Suprapubic skin (tissue), 4 donors: ENCODE results near the gene PTPN1. TPM values are rescaled to one million over a fixed set of nuclear protein-coding genes. Genes with fewer than 3 reads are reported as not detected.
A peak's percentile ranks its signal among the peaks of the same experiment; 100 is the strongest.

ENCODE experiments used
- DNase-seq, 2 donors: peaks; one replicate each; pipeline ENCODE4 v3.0.0-alpha.2; 2019; ENCODE audit warnings: low spot score in 2 of 2
- H3K27ac ChIP-seq: fragments of 200-600 bp; sonication (generic); one replicate; pipeline ENCODE4 v1.5.1; 2019
- H3K27me3 ChIP-seq: fragments of 200-600 bp; sonication (generic); one replicate; pipeline ENCODE4 v1.5.1; 2019
- H3K36me3 ChIP-seq: fragments of 200-600 bp; sonication (generic); one replicate; pipeline ENCODE4 v1.5.1; 2019
- H3K4me1 ChIP-seq: fragments of 200-600 bp; sonication (generic); one replicate; pipeline ENCODE4 v1.5.1; 2019
- H3K4me3 ChIP-seq: fragments of 200-600 bp; sonication (generic); one replicate; pipeline ENCODE4 v1.5.1; 2019; ENCODE audit warnings: mild to moderate bottlenecking
- H3K9me3 ChIP-seq: fragments of 200-600 bp; sonication (generic); one replicate; pipeline ENCODE4 v1.5.1; 2019
- EP300 ChIP-seq: sonication (generic); formaldehyde crosslinking; IDR thresholded peaks from one replicate; pipeline ENCODE4 v1.6.1; 2017; ENCODE audit warnings: antibody characterized with exemption
- POLR2A ChIP-seq, 2 donors: fragments of 450-650 bp; IDR thresholded peaks; one replicate each; pipeline ENCODE4 v1.6.1; 2017; ENCODE audit warnings: antibody characterized with exemption in 2 of 2, mild to moderate bottlenecking in 2 of 2, moderate library complexity in 2 of 2
- POLR2AphosphoS5 ChIP-seq, 3 donors: sonication (generic); formaldehyde crosslinking; IDR thresholded peaks; one replicate each; pipeline ENCODE4 v1.6.1; 2017; ENCODE audit warnings: antibody characterized with exemption in 3 of 3
- WGBS: methylation state at CpG from one replicate; pipeline ENCODE4 v1.1.5; 2018; 5-methylcytosine and 5-hydroxymethylcytosine counted together
- total RNA-seq, 4 donors: library from RNA; depleted of rRNA; stranded (reverse); fragments of >200 nt; gene quantifications; one replicate each; pipeline ENCODE4 v1.1.0, GENCODE V29; 2016
- TF ChIP-seq, protein P1 (sequence below), 2 donors: fragments of 200-600 bp in 1 of 2; fragments of 450-650 bp in 1 of 2; sonication (generic) in 1 of 2; IDR thresholded peaks; one replicate each; pipeline ENCODE4 v1.5.1; 2016 to 2019; ENCODE audit warnings: antibody characterized with exemption in 2 of 2, mild to moderate bottlenecking in 1 of 2, moderate library complexity in 1 of 2

The PTPN1 gene
- total RNA-seq, 4 donors from 2014 or later, result 33.4 to 40.9 (median 36.2) TPM

DNA sequence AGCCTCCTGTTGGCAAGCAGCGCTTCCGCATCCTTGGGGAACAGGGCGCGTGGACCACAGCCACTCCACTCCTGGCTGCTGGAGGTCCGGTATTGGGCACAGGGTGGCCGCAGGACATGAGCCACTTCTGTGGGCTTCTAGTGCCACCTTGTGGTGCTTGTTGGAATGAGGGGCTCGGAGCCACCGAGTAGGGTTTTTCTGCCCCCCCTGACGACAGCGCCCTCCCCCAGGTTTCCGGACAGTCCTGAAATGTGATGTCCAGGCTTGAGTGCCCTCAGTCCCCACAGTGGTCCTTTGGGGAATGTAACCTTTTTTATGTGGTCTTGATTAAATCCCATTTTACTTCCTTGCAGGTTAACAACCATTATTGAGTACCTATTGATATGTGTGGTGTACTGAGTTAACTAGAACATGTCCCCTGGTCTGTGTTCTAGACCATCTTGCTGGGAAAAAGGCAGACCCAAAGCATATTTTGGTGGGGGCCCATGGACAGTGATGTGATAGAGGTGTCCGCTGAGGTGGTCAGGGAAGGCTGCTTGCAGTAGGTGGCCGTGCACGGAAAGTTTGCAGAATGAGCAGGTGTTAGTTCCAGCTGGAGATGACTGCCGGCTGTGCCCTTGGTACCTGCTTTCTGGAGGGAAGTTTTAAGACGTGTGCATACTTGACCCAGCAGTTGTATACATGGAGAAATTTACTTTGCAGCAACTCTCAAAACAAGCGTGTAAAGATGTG, 70.0 kb downstream of the PTPN1 start:
- 59% methylated on average over 8 of the region's 17 CpGs for WGBS
- H3K4me3 ChIP-seq, result no peak overlapping the region
- H3K36me3 ChIP-seq, result peaks cover 77% of the 10 kb centered on the region
- H3K4me1 ChIP-seq, result peaks cover 11% of the 10 kb centered on the region
- no peak for TF ChIP-seq POLR2A (IDR thresholded peaks at IDR 0.05)
- TF ChIP-seq, protein P1, sequence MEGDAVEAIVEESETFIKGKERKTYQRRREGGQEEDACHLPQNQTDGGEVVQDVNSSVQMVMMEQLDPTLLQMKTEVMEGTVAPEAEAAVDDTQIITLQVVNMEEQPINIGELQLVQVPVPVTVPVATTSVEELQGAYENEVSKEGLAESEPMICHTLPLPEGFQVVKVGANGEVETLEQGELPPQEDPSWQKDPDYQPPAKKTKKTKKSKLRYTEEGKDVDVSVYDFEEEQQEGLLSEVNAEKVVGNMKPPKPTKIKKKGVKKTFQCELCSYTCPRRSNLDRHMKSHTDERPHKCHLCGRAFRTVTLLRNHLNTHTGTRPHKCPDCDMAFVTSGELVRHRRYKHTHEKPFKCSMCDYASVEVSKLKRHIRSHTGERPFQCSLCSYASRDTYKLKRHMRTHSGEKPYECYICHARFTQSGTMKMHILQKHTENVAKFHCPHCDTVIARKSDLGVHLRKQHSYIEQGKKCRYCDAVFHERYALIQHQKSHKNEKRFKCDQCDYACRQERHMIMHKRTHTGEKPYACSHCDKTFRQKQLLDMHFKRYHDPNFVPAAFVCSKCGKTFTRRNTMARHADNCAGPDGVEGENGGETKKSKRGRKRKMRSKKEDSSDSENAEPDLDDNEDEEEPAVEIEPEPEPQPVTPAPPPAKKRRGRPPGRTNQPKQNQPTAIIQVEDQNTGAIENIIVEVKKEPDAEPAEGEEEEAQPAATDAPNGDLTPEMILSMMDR (IDR thresholded peaks at IDR 0.05), result peak; percentile 64 to 77
- H3K27ac ChIP-seq, result no peak overlapping the region
- DNase-seq, result peak in 1 of 2 donors; percentile 72
- H3K27me3 ChIP-seq, result no peaks in the 10 kb centered on the region
- H3K9me3 ChIP-seq, result no peaks in the 10 kb centered on the region

- no peaks in the 10 kb centered on the region for H3K9me3 ChIP-seq
- DNase-seq, result no peak
- peaks cover 6% of the 10 kb centered on the region for H3K4me1 ChIP-seq
- no peak overlapping the region for H3K27ac ChIP-seq
- H3K27me3 ChIP-seq, result no peaks in the 10 kb centered on the region
- peaks cover 80% of the 10 kb centered on the region for H3K36me3 ChIP-seq
- no peak for TF ChIP-seq POLR2A (IDR thresholded peaks at IDR 0.05)
- TF ChIP-seq POLR2AphosphoS5 (IDR thresholded peaks at IDR 0.05), result no peak
- no peak for TF ChIP-seq EP300
- TF ChIP-seq, protein P1 (IDR thresholded peaks at IDR 0.05), result no peak
- WGBS, result 90% methylated on average over 19 of the region's 21 CpGs
- no peak overlapping the region for H3K4me3 ChIP-seq
Observed at GRCh38 chr20:50580842-50581544, 70.8 kb downstream of the PTPN1 start.

DNA sequence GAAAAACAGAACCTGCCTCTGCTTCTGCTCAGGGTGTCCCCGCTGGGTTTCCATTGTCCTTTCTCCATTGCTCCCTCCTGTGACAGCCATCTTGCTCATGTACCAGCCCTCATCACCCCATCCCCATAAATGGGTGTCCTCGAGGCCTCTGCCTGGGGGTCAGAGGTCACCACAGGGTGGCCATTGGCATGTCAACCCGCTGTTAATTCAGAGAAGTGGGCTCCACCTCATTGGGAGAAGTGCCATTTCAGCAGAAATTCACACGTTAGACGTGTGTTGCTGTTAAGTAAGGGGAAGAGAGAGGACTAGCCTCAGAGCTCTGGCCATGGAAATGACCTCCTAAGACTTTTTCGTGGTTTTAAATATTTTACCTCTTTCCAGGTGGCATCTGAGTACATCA, 71.9 kb downstream of the PTPN1 start:
- peaks cover 9% of the 10 kb centered on the region for H3K4me1 ChIP-seq
- no peak for DNase-seq
- H3K4me3 ChIP-seq, result no peak overlapping the region
- H3K27me3 ChIP-seq, result no peaks in the 10 kb centered on the region
- no peaks in the 10 kb centered on the region for H3K9me3 ChIP-seq
- peaks cover 89% of the 10 kb centered on the region for H3K36me3 ChIP-seq
- no peak overlapping the region for H3K27ac ChIP-seq
- WGBS, result 72% methylated on average over 6 of the region's 6 CpGs
- TF ChIP-seq POLR2A (IDR thresholded peaks at IDR 0.05), result no peak

DNA sequence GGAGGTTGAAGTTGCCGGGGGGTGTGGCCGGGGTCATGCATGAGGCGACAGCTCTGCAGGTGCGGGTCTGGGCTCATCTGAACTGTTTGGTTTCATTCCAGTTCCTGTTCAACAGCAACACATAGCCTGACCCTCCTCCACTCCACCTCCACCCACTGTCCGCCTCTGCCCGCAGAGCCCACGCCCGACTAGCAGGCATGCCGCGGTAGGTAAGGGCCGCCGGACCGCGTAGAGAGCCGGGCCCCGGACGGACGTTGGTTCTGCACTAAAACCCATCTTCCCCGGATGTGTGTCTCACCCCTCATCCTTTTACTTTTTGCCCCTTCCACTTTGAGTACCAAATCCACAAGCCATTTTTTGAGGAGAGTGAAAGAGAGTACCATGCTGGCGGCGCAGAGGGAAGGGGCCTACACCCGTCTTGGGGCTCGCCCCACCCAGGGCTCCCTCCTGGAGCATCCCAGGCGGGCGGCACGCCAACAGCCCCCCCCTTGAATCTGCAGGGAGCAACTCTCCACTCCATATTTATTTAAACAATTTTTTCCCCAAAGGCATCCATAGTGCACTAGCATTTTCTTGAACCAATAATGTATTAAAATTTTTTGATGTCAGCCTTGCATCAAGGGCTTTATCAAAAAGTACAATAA, 72.5 kb downstream of the PTPN1 start:
- no peaks in the 10 kb centered on the region for H3K27me3 ChIP-seq
- DNase-seq, result no peak
- no peak overlapping the region for H3K27ac ChIP-seq
- 85% methylated on average over 26 of the region's 26 CpGs for WGBS
- H3K4me3 ChIP-seq, result no peak overlapping the region
- peaks cover 10% of the 10 kb centered on the region for H3K4me1 ChIP-seq
- H3K9me3 ChIP-seq, result no peaks in the 10 kb centered on the region
- no peak for TF ChIP-seq EP300
- no peak for TF ChIP-seq POLR2AphosphoS5 (IDR thresholded peaks at IDR 0.05)
- no peak for TF ChIP-seq POLR2A (IDR thresholded peaks at IDR 0.05)
- TF ChIP-seq, protein P1 (IDR thresholded peaks at IDR 0.05), result no peak
- peaks cover 91% of the 10 kb centered on the region for H3K36me3 ChIP-seq

- Histone ChIP-seq H3K9me3 (no peaks in the 10 kb centered on the region), H3K4me3 (no peak overlapping the region), H3K27me3 (no peaks in the 10 kb centered on the region), H3K36me3 (peaks cover 83% of the 10 kb centered on the region), H3K27ac (no peak overlapping the region), H3K4me1 (peaks cover 17% of the 10 kb centered on the region)
- TF ChIP-seq EP300 (no peak), POLR2AphosphoS5 (IDR thresholded peaks at IDR 0.05) (no peak), POLR2A (IDR thresholded peaks at IDR 0.05) (no peak)
- TF ChIP-seq, protein P1 (IDR thresholded peaks at IDR 0.05), result no peak
- 85% methylated on average over 14 of the region's 15 CpGs for WGBS
- no peak for DNase-seq
Observed at GRCh38 chr20:50583442-50584150, 73.4 kb downstream of the PTPN1 start.
